ENCODE measurements around the gene MKLN1.

MKLN1 gene

DNA sequence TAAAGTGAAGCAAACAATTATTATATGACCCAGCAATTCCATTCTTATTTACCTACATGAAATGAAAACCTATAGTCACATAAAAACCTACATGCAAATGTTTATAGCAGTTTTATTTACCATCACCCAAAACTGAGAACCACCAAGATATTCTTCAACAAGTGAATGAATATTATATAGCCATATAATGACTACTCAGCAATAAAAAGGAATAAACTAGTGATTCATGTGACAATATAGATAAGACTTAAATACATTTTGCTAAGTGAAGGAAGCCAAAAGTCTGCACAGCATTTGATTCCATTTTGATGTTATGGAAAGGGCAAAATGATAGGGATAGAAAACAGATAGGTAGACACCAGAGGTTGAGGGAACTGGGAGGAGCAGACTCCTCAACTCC is 197.0 kb downstream of the MKLN1 start:
- no peak for DNase-seq
- H3K27me3 ChIP-seq (replicated peaks; ENCODE audit: control insufficient read depth, insufficient read depth, low read length, poor library complexity, severe bottlenecking) = no peaks in the 10 kb centered on the region
- H3K4me3 ChIP-seq (ENCODE audit: insufficient read depth, low read depth, low read length, poor library complexity, severe bottlenecking) = no peak overlapping the region
- no peaks in the 10 kb centered on the region for H3K36me3 ChIP-seq (ENCODE audit: control insufficient read depth, insufficient read depth, low read length)
- H3K4me1 ChIP-seq (ENCODE audit: control insufficient read depth, insufficient read depth, low read length, poor library complexity, severe bottlenecking) = no peaks in the 10 kb centered on the region
- no peak overlapping the region for H3K27ac ChIP-seq (ENCODE audit: insufficient read depth, low read length, poor library complexity, severe bottlenecking)
- no peaks in the 10 kb centered on the region for H3K9me3 ChIP-seq (ENCODE audit: control insufficient read depth, low read length)

DNA sequence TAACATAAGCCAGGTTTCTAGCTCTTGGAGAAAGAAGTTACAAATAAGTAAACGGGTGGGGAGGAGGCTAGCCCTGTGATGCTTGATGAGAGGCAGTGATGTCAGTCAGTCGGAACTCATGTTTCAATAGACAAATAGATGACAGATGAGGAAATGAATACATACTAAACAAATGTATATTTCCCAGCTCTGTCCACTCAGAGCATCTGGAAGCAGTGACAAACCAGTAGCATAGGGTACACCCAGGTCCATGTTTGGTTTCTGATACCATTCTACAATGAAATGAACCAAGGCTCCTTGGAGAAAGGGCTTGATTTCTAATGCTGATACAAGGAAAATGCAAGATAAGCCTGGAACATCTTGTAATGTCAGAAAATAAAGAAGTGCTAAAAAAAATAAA is 198.1 kb downstream of the MKLN1 start:
- no peak overlapping the region for H3K4me3 ChIP-seq (ENCODE audit: insufficient read depth, low read depth, low read length, poor library complexity, severe bottlenecking)
- H3K9me3 ChIP-seq (ENCODE audit: control insufficient read depth, low read length) = no peaks in the 10 kb centered on the region
- H3K27me3 ChIP-seq (replicated peaks; ENCODE audit: control insufficient read depth, insufficient read depth, low read length, poor library complexity, severe bottlenecking) = no peaks in the 10 kb centered on the region
- no peak for DNase-seq
- no peak overlapping the region for H3K27ac ChIP-seq (ENCODE audit: insufficient read depth, low read length, poor library complexity, severe bottlenecking)
- no peaks in the 10 kb centered on the region for H3K4me1 ChIP-seq (ENCODE audit: control insufficient read depth, insufficient read depth, low read length, poor library complexity, severe bottlenecking)
- no peaks in the 10 kb centered on the region for H3K36me3 ChIP-seq (ENCODE audit: control insufficient read depth, insufficient read depth, low read length)

GRCh38 chr7:131527456-131527855 is 199.8 kb downstream of the MKLN1 start:
- H3K4me3 ChIP-seq (ENCODE audit: insufficient read depth, low read depth, low read length, poor library complexity, severe bottlenecking) = no peak overlapping the region
- no peaks in the 10 kb centered on the region for H3K36me3 ChIP-seq (ENCODE audit: control insufficient read depth, insufficient read depth, low read length)
- H3K4me1 ChIP-seq (ENCODE audit: control insufficient read depth, insufficient read depth, low read length, poor library complexity, severe bottlenecking) = no peaks in the 10 kb centered on the region
- no peak for DNase-seq
- no peak overlapping the region for H3K27ac ChIP-seq (ENCODE audit: insufficient read depth, low read length, poor library complexity, severe bottlenecking)
- H3K9me3 ChIP-seq (ENCODE audit: control insufficient read depth, low read length) = no peaks in the 10 kb centered on the region
- H3K27me3 ChIP-seq (replicated peaks; ENCODE audit: control insufficient read depth, insufficient read depth, low read length, poor library complexity, severe bottlenecking) = no peaks in the 10 kb centered on the region

GRCh38 chr7:131529179-131529578 is 201.5 kb downstream of the MKLN1 start:
- DNase-seq = no peak
- H3K27ac ChIP-seq (ENCODE audit: insufficient read depth, low read length, poor library complexity, severe bottlenecking) = no peak overlapping the region
- H3K4me1 ChIP-seq (ENCODE audit: control insufficient read depth, insufficient read depth, low read length, poor library complexity, severe bottlenecking) = no peaks in the 10 kb centered on the region
- H3K4me3 ChIP-seq (ENCODE audit: insufficient read depth, low read depth, low read length, poor library complexity, severe bottlenecking) = no peak overlapping the region
- H3K9me3 ChIP-seq (ENCODE audit: control insufficient read depth, low read length) = no peaks in the 10 kb centered on the region
- H3K36me3 ChIP-seq (ENCODE audit: control insufficient read depth, insufficient read depth, low read length) = no peaks in the 10 kb centered on the region
- no peaks in the 10 kb centered on the region for H3K27me3 ChIP-seq (replicated peaks; ENCODE audit: control insufficient read depth, insufficient read depth, low read length, poor library complexity, severe bottlenecking)

DNA sequence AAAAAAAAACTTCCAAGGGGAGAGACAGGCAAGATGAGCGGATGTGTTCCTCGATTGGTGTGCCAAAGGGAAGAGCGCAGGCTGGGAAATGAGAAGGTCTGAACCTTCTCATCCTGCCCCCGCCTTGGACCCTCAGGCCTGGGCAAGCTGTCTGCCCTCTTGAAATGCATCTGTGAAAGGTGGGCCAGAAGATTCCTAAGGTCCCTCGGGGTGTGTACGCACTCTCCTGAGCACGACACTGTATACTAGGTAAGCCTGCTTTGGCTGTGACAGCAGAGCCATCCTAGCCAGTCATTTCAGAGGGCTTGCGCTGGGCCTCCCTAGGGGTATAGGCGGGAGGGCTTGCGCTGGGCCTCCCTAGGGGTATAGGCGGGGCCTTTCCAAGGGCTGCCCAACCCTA is 201.9 kb downstream of the MKLN1 start:
- no peak overlapping the region for H3K4me3 ChIP-seq (ENCODE audit: insufficient read depth, low read depth, low read length, poor library complexity, severe bottlenecking)
- no peaks in the 10 kb centered on the region for H3K36me3 ChIP-seq (ENCODE audit: control insufficient read depth, insufficient read depth, low read length)
- DNase-seq = no peak
- H3K9me3 ChIP-seq (ENCODE audit: control insufficient read depth, low read length) = no peaks in the 10 kb centered on the region
- no peaks in the 10 kb centered on the region for H3K27me3 ChIP-seq (replicated peaks; ENCODE audit: control insufficient read depth, insufficient read depth, low read length, poor library complexity, severe bottlenecking)
- no peak overlapping the region for H3K27ac ChIP-seq (ENCODE audit: insufficient read depth, low read length, poor library complexity, severe bottlenecking)
- H3K4me1 ChIP-seq (ENCODE audit: control insufficient read depth, insufficient read depth, low read length, poor library complexity, severe bottlenecking) = no peaks in the 10 kb centered on the region

DNA sequence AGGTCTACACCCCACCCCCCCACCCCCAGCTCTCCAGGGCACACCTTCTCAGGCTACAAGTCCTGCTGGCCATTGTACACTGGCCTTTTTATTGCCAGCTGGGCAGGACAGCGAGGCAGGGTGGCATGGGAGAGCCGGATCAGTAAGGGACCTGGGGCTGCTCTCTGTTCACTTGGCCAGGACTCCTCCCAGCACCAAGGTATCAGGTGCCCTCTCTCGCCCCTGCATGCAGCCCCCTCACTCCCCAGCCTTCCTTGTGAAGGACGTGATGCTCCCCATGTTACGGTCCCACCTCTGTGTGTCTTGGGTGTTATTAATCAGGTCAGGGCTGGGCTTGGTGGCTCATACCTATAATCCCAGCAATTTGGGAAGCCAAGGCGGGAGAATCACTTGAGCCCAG is 202.5 kb downstream of the MKLN1 start:
- Histone ChIP-seq H3K9me3 (ENCODE audit: control insufficient read depth, low read length) (no peaks in the 10 kb centered on the region), H3K4me1 (ENCODE audit: control insufficient read depth, insufficient read depth, low read length, poor library complexity, severe bottlenecking) (no peaks in the 10 kb centered on the region), H3K36me3 (ENCODE audit: control insufficient read depth, insufficient read depth, low read length) (no peaks in the 10 kb centered on the region), H3K27ac (ENCODE audit: insufficient read depth, low read length, poor library complexity, severe bottlenecking) (no peak overlapping the region), H3K27me3 (replicated peaks; ENCODE audit: control insufficient read depth, insufficient read depth, low read length, poor library complexity, severe bottlenecking) (no peaks in the 10 kb centered on the region), H3K4me3 (ENCODE audit: insufficient read depth, low read depth, low read length, poor library complexity, severe bottlenecking) (no peak overlapping the region)
- DNase-seq = no peak

DNA sequence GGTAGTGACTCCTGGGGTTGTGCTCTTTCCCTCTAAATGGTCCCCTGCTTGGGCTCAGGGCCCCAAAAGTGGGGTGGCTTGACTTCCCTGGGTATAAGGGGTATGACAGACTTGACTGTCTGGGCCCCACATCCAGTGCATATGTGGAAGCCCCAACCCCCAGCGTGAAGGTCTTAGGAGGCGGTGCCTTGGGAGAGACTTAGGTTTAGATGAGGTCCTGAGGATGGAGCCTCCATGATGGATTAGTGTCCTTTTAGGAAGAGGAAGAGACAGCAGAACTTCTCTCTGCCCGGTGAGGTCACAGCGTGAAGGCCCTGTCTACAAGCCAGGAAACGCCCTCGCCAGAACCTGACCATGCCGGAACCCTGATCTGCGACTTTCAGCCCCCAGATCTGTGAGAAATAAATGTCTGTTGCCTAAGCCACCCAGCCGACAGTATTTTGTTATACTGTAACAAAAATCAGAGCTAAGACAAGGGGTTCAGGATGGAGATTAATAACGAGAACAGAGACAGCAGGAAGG is 205.0 kb downstream of the MKLN1 start:
- no peaks in the 10 kb centered on the region for H3K4me1 ChIP-seq (ENCODE audit: control insufficient read depth, insufficient read depth, low read length, poor library complexity, severe bottlenecking)
- no peaks in the 10 kb centered on the region for H3K9me3 ChIP-seq (ENCODE audit: control insufficient read depth, low read length)
- no peaks in the 10 kb centered on the region for H3K36me3 ChIP-seq (ENCODE audit: control insufficient read depth, insufficient read depth, low read length)
- DNase-seq = no peak
- no peak overlapping the region for H3K4me3 ChIP-seq (ENCODE audit: insufficient read depth, low read depth, low read length, poor library complexity, severe bottlenecking)
- no peaks in the 10 kb centered on the region for H3K27me3 ChIP-seq (replicated peaks; ENCODE audit: control insufficient read depth, insufficient read depth, low read length, poor library complexity, severe bottlenecking)
- H3K27ac ChIP-seq (ENCODE audit: insufficient read depth, low read length, poor library complexity, severe bottlenecking) = no peak overlapping the region

DNA sequence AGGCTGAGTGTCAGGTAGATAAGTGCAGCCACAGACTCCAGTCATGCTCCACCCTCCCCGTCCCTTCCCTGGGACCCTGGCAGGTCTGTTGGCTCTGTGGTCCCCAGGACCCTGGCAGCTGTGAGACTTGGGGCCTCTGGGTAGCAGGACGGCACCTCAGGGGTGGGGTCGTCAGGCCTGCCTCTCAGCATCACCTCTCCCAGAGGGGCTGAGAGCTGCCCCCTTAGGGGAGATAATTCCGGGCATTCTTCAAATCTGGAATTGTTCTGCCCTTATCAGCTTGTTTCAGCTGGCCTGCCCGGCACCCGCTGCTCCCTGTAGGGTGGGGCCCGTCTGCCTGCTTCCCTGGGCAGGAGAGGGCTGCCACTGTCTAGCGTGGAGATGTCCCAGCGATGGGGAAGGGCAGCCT is 205.5 kb downstream of the MKLN1 start:
- no peak for DNase-seq
- H3K36me3 ChIP-seq (ENCODE audit: control insufficient read depth, insufficient read depth, low read length) = no peaks in the 10 kb centered on the region
- H3K9me3 ChIP-seq (ENCODE audit: control insufficient read depth, low read length) = no peaks in the 10 kb centered on the region
- H3K4me3 ChIP-seq (ENCODE audit: insufficient read depth, low read depth, low read length, poor library complexity, severe bottlenecking) = no peak overlapping the region
- H3K27me3 ChIP-seq (replicated peaks; ENCODE audit: control insufficient read depth, insufficient read depth, low read length, poor library complexity, severe bottlenecking) = no peaks in the 10 kb centered on the region
- no peaks in the 10 kb centered on the region for H3K4me1 ChIP-seq (ENCODE audit: control insufficient read depth, insufficient read depth, low read length, poor library complexity, severe bottlenecking)
- H3K27ac ChIP-seq (ENCODE audit: insufficient read depth, low read length, poor library complexity, severe bottlenecking) = no peak overlapping the region

DNA sequence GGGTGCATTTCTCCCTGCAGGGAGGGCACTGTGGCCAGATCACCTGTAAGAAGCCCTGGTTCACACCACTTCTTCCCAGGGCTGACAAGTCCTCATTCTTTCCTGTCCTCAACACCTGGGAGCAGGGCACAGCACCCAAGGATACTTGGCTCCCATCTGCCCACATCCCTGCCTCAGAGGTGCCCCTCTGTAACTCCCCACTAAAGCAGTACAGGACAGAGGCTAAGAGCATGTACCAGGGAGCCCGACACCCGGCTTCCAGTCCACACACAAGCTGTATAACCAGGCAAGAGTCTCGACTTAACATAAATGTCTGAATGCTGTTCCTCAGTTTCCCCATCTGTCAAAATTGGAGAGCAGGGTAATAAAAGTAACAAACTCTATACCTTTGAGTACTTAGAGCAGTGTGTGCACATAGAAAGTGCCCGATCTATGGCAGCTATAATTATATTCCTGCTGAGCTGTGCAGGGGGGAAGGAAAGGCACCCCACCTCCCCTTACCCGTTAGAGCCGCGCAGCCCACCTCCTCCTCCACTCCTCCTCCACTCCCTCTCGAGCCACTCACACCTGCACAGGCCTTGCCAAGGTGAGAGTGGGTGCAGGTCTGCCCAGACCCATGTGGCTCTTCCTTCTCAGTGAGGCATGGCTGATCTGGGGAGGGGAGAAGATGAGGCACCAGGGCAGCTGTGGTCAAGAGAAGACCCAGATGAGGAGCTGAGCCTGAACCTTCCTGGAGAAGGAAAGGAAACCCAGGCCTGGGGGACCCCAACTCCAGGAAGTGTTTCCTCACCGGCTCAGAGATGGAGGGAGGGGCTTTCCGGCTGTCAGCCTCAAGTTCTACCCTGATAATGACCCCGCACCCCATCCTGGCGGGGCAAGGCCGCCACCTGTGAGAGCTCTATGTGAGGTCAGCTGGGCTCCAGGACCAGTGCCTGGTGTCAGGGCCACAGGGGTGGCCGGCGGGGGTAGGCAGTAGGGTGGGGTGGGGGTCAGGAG is 206.2 kb downstream of the MKLN1 start:
- no peaks in the 10 kb centered on the region for H3K9me3 ChIP-seq (ENCODE audit: control insufficient read depth, low read length)
- H3K27me3 ChIP-seq (replicated peaks; ENCODE audit: control insufficient read depth, insufficient read depth, low read length, poor library complexity, severe bottlenecking) = no peaks in the 10 kb centered on the region
- H3K27ac ChIP-seq (ENCODE audit: insufficient read depth, low read length, poor library complexity, severe bottlenecking) = no peak overlapping the region
- H3K4me1 ChIP-seq (ENCODE audit: control insufficient read depth, insufficient read depth, low read length, poor library complexity, severe bottlenecking) = no peaks in the 10 kb centered on the region
- H3K36me3 ChIP-seq (ENCODE audit: control insufficient read depth, insufficient read depth, low read length) = no peaks in the 10 kb centered on the region
- no peak overlapping the region for H3K4me3 ChIP-seq (ENCODE audit: insufficient read depth, low read depth, low read length, poor library complexity, severe bottlenecking)
- no peak for DNase-seq

DNA sequence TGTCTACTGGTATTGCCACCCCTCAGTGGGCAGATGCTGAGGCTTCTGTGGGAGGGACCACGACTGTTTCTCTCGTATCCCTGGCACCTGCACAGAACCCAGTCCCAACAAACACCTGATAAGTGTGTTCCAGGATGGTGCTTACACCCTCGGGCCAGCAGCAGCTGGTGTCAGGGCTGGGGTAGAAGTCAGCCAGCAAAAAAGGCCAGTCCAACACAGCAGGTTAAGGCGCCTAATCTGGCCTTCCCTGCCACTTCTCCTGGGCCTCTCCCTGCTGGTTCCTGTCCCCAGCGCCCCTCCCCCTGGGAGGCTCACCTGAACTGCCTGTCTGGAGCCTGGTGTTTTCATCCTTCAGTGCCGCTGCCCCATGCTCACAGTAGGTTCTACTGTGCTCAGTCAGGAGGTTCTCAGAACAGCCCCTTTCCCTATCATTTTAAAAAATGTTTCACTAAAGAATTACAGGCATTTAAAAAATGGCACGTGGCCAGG is 208.7 kb downstream of the MKLN1 start:
- no peaks in the 10 kb centered on the region for H3K27me3 ChIP-seq (replicated peaks; ENCODE audit: control insufficient read depth, insufficient read depth, low read length, poor library complexity, severe bottlenecking)
- DNase-seq = no peak
- no peak overlapping the region for H3K27ac ChIP-seq (ENCODE audit: insufficient read depth, low read length, poor library complexity, severe bottlenecking)
- no peaks in the 10 kb centered on the region for H3K4me1 ChIP-seq (ENCODE audit: control insufficient read depth, insufficient read depth, low read length, poor library complexity, severe bottlenecking)
- no peak overlapping the region for H3K4me3 ChIP-seq (ENCODE audit: insufficient read depth, low read depth, low read length, poor library complexity, severe bottlenecking)
- H3K9me3 ChIP-seq (ENCODE audit: control insufficient read depth, low read length) = no peaks in the 10 kb centered on the region
- no peaks in the 10 kb centered on the region for H3K36me3 ChIP-seq (ENCODE audit: control insufficient read depth, insufficient read depth, low read length)
